Measurements from ENCODE around the gene ZNF618.

Gene ZNF618

DNA sequence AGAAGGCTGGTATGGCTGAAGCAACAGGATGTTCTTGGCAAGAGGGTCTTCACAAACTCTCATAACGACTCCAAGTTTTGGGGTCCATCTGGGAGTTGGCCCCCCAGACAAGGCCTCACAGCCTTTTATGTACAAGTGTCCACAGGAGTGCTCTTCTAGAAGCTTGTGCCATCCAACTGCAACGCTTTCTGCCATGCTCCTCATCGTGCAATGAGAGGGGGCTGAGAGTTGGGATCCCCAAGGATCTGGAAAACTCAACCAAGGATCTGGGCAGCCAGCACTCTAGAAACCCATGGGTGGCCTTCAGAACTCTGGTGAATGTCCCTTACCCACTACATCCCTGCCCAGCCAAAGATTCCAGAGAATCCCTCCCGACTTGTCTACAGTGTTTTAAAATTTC is 210.5 kb downstream of the ZNF618 start:
- no peak for DNase-seq

DNA sequence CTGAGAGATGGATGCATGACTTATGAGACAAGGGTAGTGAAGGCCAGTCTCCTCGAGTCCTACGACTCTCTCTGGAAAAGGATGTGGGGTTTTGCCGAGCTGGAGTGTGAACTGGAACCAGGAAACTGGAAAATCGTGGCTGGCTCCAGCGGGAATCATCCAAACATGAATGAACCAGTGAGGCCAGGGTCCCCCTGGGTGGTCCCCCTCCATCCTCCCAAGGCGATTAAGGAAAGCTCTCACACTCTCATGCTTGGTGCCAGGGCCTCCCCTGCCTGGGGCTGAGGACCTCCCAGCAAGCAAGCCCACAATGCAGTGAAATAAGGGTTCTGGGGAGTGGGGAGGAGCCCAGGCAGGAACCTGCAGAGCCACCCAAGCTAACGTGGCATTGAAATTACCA is 211.6 kb downstream of the ZNF618 start:
- no peak for DNase-seq

DNA sequence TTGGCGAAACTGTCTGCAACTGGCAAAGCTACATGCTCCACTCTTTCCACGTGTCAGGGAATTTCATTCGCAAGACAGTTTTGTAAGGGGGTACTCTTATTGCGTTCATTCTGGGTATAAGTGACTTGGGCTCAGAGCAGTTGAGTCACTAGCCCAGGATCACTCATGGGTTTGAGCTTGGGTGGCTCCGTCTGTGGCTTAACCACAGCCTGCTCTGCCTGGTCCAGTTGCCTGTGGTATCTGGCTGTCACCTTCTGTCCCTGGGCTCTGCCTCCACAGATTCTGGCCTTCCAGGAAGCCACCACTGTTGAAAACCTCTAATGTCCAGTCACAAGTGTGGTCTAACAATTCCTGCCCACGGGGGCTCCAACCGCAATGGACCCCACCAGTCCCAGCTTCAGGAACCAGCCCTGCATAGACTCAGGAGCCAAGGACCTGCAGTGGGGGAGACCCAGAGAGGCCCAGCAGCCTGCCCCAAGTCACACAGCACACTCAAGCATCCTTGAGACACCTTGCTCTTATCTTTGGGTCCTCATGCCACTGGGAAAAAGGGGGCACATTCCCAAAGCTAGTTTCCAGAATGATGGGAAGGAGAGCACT is 212.6 kb downstream of the ZNF618 start:
- no peak for DNase-seq

DNA sequence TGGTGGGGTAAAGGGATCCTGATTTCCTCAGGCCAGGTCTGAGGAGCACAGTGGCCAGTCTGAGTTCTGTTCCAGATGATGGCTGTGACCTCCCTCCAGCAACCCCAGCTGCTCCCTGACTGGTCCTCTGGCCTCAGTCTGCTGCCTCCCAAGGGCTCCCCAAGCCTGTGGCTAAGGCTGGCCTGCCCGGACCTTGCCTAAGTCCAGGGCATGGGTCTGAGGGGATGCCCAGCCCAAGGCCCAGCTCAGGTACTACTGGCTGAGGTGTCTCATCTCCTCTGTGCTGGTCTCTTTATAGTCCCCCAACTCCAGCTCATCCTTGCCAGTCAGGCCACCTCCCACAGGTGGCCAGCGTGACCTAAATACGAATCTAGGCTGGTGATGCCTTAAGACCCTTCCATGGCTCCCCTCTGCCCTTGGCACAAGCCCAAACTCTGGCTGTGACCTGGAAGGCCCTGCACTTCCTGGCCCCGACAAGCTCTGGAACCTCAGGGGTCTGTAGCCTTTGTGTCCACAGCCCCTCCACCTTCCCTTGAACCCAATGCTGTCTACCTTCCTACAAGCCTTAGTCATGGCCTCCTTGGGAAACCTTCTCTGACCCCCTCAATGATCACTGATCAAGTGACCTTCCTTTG is 213.2 kb downstream of the ZNF618 start:
- DNase-seq, result no peak

DNA sequence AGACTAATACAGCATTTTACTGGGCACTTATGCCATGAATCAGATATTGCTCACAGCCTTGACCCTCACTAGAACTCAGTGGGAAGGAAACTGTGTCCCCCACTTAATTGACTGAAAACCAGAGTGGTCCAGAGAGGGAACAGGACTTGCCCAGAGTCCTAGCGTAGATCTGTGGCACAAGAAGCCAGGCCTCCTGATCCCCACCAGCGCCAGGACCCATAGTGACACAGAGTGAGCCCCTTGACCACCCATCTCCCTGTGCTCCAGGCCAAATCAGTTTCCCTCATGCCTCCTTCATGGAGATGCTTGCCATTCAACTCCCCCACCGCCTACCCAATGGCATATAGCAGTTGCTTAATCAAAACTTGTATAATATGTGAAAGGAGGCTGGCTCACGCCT is 214.7 kb downstream of the ZNF618 start:
- no peak for DNase-seq

DNA sequence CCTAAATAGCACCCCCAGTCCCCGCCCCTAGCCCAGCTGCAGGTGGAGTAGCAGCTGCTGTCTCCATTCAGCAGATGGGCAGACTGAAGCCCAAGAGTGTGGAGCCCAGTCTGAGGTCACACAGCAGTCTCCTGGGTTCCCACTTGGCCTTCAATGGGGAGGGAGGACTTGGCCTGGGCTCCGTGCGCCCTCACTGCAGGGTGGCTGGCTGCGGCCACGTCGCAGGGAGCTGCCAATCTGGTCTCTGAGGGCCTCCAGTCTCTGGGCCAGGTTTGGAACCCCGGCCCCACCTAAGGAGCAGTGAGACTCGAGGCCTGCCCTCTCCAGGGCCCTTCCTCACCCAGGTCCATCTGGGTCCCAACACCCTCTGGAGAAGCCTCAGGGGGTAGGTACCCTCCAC is 215.6 kb downstream of the ZNF618 start:
- no peak for DNase-seq

DNA sequence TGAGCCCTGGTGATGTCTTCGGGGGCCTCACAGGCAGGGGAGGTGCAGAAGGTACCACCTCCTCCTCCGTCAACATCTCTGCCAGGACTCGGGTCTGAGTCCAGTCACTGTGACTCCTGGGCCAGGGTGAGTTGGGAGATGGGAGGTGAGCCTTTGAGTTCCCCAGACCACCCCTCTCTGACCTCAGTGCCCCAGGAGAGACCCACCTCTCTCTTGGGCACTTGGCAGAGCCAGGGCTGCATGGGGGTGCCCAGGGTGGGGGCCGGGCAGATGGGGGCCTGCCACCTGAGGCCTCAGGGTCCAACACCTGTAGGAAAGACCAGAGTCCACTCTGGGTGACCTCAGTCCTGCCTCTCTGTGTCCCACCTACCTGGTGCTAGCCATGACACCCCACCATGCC is 216.2 kb downstream of the ZNF618 start:
- no peak for DNase-seq

DNA sequence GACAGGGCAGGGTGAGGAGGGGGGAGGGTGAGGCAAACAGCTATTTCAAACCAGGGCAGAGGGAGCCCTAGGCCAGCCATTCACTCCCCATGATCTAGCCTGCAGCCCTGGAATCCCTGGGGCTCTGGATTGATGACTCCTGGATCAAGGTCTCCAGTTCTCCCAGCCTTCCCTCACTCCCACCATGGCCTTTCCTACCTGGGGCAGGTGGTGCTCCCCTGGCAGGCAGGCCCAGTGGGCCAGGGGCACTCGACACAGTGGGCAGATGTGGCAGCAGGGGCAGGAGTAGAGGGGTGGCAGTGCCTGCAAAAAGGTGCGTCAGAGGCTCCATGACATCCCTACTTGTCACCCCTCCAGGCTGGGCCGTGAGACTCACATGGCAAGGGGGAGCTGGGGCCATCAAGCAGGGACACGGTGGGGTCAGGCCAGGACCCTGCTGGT is 216.9 kb downstream of the ZNF618 start:
- no peak for DNase-seq

DNA sequence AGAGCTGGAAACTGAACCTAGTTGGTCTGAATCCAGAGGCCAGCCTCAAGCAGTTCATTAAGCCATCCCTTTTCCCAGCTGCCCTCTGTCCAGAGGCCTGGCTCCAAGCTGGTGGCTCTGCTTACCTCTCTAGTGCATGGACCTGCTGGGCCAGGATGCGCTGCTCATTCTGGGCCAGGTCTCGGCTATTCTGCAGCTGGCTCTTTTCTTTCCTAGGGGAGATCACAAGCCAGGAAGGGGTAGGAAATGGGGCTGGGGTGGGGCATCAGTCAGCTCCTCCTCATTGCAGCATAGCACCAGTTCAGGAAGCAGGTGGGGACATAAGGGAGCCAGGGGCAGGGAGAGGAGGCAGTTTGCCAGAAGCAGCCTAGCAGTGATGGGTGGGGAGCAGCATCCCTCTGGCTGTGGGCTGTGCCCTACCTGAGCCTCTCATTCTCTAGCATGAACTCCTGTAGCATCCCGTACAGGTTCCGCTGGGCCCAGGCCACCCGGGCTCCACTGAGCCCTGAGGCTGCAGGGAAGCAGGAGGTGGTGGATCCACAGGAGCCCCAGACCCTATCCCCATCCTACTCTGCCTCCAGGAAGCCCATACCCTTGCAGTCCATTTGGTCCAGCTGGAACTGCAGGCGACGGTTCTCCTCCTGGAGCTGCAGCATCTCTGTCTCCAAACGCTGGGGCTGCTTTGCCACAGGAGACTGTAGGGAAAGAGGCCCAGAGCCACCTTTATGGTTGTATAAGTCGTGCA is 217.8 kb downstream of the ZNF618 start:
- no peak for DNase-seq

DNA sequence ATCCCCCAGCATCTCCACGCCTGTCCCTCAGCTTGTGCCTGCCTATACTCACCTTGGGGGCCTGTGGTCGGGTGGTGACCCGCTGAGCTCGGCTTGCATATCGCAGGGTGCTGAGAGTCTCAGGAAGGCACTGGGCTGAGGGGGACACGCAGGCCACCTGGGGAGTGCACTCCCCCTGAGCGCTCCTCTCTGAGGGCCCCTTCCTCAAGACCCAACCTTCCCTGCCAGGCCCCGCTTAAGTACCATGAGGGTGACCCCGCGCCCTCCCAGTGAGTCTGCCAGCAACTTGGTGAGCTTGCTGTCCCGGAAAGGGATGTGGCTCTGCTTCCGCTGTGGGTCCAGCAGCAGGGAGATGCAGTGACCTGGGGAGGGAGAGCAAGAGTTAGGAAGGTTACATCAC is 218.9 kb downstream of the ZNF618 start:
- no peak for DNase-seq

DNA sequence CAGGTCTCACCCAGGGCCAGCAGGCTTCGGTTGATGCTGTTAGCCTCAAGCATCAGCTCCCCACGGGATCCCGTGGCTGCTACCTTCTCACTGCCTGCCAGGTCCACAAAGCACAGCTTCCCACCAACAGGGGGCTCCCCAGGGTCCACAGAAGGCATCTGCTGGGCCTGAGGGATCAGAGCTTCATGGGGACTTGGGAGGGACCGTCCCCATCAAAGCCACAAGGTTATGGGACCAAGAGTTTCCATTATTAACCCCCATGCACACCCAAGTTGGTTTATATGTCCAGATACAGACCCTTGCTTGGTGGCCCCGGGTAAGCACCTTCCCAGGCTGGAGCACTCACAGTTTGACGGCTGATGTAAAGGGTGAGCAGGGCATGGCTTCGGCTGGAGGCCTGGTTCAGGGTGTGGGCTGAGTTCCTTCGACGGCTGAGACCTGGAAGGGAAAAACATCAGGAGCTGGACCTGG is 220.0 kb downstream of the ZNF618 start:
- DNase-seq, result no peak

DNA sequence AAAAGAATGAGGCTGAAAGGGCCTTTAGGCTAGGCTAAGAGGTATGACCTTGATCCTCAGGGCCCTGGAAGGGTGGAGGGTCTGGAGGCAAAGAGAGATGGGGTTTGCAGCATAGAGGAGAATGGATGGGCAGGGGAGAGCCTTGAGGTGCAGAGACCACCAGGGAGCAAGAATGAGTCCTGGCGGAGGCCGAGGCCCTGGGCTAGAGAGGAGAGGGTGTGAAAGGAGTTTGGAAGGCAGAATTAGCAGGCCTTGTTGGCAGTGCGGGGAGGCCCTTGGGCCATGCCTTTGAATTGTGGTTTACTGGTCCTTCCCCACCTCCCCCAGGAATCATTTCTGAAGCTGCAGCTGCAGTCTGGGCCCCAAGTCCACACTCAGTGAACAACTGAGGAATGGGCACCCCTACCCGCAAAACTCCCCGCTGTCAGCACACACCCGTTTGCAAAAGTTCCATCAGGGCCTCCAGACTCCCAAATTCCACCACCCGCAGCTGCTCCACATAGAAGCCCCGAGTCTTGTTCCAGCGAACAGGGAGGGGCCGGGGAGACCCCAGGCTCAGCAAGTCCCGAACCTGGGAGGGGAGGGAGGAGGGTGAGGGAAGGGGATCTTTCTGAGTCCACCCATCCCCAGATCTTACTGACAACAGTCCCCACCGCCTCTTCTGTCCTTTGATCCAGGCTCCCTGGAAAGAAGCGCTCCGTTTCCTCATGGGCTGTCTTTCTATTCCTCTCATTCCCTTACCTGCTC is 220.9 kb downstream of the ZNF618 start:
- no peak for DNase-seq

DNA sequence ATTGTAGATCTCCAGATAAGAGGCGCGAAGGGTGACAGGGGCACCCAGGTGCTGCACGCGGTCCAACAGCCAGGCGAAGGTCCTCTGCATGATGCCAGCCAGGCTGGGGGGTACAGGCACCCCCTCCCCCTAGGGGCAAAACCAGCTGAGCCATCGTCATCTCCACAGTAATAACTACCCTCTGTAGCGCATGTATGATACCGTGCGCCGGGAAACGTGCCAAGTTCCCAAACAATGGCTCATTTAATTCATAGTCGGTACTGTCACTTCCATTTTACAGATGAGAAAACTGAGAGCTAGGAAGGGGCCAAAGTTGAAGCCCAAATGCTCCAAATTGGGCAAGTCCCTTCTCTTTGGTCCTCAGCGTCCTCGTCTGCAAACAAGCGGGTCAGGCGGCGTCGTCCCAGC is 221.5 kb downstream of the ZNF618 start:
- DNase-seq, result no peak

DNA sequence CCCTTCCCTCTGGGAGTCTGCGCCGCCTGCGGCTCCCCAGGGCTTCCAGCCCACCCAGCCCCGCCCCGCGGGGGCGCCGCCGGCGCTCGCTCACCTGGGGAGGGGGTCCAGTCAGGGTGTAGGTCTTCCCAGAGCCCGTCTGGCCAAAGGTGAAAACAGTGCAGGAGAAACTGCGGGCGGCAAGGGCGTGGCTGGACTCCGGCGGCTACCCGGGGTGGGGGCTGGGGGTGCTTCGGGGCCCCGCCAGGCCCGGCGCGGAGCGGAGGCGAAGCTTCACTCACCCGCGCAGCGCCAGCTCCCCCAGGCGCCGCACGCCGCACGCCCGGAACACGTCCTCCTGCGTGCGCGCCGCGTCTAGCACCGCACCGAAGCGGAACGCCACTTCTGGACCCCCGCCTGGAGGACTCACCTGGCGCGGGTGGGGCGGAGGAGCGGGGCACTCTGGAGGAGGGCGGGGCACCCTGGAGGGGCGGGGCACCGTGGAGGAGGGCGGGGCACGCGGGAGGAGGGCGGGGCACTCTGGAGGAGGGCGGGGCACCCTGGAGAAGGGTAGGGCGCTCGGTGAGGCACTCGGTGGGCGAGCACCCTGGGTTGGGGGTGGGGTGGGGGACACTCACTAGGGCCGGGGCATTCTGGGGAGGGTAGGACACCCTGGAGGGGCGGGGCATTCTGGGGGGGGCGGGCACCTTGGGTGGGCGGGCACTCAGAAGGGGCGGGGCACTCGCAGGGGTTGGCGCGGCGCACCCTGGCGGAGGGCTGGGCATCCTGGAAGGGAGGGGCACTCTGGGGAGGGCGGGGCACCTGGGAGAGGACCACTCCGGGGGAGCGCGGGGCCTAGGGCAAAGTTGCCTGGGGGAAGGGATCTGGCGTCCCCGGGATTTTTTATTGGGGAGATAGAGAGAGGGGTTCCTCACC is 222.2 kb downstream of the ZNF618 start:
- DNase-seq, result peak; percentile 48 to 70

DNA sequence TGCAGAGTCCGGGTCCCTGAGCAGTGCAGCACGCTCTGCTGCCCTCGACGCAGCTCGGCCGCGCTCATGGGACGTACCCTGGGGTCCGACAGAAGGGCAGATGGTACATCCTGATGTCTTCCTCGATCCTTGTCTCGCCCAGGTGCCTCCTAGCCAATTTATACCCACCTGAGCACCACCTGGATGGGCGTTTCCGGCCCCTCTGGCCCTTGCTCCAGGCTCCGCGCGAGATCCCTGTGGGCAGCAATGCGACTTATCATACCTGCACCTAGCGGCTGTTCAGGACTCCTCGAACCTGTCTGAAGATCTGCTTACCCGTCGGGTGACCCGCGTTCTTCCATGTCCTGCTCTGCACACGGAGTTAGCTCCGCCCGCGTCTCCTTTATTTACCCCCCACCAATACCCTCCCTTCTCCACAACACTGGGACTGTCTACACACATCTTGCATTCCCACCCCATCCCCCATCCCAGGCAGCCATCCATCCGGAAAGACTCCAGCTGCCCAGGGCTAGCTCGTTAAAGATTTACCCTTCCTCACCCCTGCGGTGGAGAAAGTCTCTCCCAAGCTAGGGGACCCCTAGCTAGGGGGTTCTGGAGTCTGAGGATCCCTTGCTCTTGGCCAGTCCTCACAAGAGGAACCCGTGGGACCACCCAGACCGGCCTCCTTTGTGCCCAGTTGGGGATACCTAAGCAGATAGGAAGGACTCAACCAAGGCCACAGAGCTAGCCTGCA is 223.0 kb downstream of the ZNF618 start, which contains the start of gene KIF12:
Gene KIF12, minus strand, starts transcription at position 357 of the 733 bp plus-strand sequence. Its CDS starts 16 bp downstream, at position 341.
- no peak for DNase-seq

DNA sequence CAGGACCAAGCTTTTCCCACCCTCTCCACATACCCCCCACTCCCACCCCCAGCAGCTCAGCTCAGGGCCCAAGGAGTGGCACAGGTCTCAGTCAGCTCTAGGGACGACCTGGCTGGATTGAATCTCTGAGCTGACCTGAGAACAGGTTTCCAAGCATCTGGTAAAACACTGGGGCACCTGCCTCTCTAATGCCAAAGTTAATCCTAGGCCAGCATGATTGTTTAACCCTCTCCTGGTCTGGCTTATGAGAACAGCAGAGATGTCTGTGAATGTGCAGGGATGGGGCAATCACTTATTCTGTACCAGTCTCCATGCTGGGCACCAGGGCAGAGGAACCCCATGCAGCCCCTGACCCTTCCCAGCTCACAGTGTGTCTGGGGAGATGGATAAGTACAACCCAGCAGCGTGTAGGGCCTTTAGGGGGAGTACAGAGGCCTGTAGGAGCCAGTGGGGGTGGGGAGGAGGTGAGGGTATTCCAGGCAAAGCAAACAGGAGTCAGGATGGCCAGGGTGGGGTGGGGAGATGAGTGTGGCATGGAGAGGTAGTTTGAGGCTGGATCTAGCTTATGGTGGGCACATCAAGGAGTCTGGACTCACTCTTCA is 223.7 kb downstream of the ZNF618 start:
- no peak for DNase-seq

DNA sequence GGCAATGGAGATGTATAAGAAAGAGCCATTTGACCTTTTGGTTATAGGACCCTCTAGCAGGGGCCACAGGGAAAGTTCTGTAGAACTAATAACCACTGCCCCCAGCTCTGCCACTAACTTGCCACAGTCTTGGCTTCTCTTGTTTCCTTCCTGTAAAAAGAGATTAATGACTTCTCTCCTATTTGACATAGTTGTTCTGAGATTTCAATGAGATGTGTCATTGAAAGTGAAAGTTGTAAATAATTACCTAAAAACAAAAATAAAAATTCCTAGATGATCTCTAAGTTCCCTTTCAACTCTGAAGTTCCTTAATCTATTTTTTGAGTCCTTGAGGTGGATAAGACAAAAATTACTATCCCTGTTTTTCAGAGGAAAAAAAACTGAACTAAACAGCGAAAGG is 224.4 kb downstream of the ZNF618 start:
- no peak for DNase-seq

DNA sequence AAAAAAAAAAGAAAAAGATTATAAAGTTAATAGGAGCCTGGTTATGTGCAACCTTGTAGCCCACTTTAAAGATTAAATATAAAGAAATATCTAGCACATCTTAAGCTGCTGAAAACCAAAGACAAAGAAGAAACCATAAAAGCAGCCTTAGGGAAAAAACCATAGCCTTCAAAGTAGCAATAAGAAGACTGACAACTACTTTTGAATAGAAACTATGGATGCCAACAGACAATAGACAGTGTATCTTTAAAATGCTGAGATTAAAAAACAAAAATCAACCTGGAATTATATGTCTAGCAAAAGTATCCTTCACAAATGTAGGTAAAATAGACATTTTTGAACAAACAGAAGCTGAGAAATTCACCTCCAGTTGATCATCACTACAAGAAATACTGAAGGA is 226.4 kb downstream of the ZNF618 start:
- no peak for DNase-seq

DNA sequence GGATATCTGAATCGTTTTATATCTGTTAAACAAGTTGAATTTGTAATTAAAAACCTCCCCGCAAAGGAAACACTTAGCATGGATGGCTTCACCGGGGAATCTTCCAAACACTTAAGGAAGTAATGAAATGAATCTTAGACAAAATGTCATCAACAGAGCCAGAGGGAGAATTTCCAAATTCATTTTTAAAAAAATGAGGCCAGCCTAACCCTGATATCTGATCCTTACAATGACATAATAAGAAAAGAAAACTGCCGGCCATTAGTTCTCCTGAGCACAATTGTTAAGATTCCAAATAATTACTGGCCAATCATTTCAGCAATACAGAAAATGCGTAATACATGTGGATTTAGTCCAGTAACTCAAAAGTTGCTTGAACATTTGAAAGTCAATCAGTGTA is 229.1 kb downstream of the ZNF618 start:
- DNase-seq, result no peak
